Fibroblast of upper back skin (primary cell): ENCODE results near the gene GMDS.
A peak's percentile ranks its signal among the peaks of the same experiment; 100 is the strongest.

Experiments
- DNase-seq: peaks from one replicate; pipeline ENCODE4 v3.0.0-alpha.2; 2013

GMDS gene

GRCh38 chr6:1606780-1607515 is 638.5 kb downstream of the GMDS start:
- DNase-seq: no peak

GRCh38 chr6:1605893-1606779 is 639.3 kb downstream of the GMDS start:
- no peak for DNase-seq

GRCh38 chr6:1605004-1605892 is 640.2 kb downstream of the GMDS start:
- no peak for DNase-seq

- peak; percentile 38 for DNase-seq
These were observed 641.0 kb downstream of the GMDS start for GRCh38 chr6:1604158-1605003.

DNA sequence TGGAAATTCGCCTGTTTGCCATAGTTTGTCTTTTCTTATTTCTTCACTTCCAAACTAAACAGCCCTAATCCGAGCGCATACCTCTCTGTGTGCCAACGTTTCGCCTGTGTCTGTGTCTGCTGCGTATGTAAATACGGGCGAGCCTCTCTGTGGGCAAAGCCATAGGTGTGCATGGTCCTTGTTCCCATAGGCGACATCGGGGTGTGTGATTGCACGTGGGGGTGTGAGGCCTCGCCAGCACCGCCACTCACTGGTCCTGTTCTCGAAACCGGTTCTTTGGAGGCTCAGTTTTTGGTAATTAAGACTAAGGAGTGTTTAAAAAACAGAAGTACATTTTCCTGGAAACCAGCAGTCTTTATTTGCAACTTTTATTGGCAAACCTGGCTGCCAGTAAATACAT is 641.7 kb downstream of the GMDS start:
- no peak for DNase-seq

- no peak for DNase-seq
These were observed 643.2 kb downstream of the GMDS start for GRCh38 chr6:1602049-1602713.

DNA sequence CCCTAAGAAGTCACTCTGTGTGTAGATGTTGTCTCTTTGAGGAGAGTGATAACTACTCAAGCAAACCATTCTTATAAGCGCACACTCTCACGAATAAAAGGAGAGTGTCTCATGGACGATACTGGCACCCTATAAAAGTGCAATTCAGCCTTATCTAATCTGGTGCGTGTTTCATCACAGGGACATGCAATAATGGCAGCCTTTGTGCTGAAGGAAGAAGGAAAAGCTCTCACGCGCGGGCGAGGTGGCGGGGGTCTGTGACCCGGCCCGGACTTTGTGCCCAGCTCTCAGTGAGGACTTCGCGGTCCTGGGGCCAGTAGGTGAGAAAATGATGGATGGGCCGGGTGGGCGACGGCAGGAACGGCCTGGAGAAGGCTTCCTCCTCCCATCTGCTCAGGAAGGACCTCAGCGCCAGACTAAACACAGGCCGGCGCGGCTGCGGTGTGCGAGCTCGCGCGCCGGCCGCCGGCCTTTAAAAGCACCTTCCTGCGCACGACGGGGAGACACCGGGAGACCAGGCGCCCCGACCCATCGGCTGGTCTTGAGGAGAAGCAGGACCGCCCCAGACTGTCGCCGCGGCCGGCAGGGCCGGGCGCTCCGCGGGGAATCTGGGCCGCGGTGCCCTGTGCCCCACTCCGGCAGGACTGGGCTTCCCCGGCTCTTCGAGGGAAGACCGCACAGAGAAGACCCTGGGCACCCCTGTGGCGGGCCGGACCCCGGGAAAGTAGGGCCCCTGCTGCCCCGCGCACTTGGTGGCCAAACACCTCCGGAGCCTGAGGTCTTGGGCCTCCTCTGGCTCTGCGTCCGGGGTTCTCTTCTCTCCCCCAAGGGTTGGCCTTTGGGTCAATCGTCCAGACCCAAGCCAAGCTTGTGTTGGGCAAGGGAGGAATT is 644.0 kb downstream of the GMDS start:
- DNase-seq: no peak

- DNase-seq: no peak
These were observed 644.6 kb downstream of the GMDS start for GRCh38 chr6:1600764-1601157.

DNA sequence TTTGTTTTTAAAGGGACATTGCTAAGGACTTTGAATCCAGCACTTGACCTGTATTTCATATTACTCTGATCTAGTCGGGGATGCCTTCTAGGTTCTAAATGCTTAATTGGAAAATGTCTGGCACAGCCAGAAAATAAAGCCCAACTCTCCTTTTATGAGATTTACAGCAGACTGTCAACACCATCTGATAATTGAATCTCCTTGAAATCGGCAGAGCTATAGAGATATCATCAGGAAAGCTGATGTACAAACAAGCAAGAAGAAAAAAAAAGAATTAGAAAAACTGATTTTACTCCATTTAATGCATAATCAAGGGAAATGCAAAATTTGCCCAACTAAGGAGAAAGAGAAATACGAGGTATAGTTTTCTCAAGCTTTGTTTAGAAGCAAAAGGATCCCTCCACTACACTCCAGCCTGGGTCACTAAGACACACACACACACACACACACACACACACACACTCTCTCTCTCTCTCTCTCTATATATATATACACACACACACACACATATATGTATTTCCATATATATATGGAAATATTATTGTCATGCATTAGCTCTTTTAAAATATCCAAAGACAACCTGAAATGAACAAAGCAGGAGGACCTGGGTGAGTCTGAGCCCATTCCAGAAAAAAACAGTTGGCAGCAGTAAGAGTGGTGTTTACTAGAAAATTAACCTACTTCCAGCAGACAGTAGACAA is 645.2 kb downstream of the GMDS start:
- no peak for DNase-seq

DNA sequence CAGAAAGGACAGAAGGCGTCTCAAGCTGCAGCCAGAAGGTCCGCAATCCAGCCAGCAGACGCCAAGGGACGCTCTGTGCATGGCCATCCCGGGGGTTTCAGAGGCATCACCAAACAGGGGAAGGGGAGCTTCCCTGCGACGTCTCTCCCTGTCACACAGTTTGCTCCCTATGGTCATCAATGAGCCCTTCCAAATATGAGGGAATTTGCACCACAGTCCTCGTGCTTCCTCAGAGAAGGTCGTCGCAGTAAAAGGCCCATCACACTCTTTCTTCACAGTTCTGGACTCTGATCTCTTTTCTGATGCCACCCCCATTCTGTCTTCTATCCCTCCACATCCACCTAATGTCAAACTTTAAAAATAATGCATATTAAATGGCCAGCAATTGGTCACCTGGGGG is 645.9 kb downstream of the GMDS start:
- no peak for DNase-seq

DNA sequence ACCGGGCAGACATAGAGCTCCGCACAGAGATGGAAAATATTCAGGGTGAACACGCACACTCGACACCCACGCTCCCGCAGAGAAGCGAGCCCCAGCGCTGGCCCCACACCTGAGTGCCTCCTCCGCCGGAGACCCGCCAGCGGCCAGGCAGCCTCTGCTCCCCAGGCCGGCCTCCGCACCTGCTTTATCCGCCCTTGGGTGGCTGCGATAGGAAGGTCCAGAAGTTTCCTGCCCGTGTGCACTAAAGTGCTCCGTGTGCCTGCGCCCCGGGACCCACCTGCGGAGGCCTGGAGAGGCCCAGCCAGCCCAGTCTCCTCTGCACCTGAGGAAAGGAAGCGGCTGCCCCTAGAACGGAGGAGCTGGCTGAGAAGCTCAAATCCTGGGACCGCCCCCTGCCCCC is 646.5 kb downstream of the GMDS start:
- DNase-seq: no peak

DNA sequence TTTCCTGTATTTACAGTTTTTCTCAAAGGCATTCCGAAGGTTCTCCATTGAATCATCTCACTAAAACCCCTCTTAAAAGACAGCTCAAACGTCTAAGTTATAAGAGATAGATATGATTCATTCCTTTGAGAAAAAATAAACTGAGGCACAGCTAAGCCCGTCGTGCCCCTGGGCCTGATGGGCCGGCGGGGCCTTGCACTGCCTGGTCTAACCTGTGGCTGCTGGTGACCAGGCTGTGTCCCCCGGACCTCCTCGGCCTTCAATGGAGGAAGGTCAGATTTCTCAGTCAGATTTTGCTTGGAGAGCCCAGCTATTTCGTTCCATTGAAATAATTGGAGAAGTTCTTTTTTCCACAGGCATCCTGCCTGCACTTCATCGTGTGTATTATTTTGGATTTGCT is 647.0 kb downstream of the GMDS start:
- no peak for DNase-seq

DNA sequence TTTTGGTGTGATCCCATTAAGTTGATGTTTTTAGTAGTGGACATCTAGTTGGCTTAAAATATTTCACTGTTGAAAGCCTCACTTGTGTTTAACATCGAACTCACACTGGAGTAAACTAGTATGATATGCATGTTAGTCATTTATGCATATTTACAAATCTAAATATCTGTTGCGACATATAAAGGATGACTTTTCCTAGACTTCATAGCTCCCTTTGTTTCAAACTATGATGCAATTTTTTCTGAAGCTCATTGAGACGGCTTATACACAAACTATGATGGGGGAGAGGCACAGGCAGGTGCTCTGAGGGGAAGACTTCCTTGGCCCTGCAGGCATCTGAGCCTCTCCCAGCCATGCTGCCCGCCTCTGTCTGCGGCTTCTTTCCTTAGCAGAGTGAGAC is 647.5 kb downstream of the GMDS start:
- DNase-seq: peak; percentile 34

DNA sequence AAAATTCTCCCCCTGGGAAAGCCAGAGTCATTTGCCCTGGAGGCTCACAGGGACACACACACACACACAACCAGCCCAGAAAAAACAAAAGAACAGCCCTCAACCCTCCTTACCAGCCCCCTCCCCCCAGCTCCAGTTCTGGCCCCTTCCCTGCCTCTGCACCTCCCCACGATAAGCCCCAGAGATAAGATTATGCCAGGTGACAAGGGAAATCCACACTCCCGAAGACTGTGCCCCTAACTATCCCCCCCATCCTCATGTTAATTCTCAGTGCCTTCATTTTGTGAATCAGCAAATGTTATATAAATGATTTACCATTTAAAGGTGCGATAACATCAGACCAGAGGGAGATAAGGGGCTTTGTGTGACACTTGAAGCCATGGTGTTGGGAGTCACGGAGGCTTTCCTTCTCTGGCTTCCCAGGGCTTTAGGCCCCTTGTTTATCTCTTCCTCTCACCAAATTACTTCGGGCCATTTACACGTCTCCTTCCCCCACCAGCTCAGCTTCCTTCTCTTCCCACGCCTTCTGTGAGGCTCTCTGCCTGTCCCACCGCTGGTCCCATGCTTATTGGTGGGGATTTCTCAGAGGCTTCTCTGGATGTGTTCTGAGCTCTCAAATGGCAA is 648.2 kb downstream of the GMDS start:
- no peak for DNase-seq

- peak; percentile 43 for DNase-seq
These were observed 649.1 kb downstream of the GMDS start for GRCh38 chr6:1596088-1596852.

- no peak for DNase-seq
These were observed 649.9 kb downstream of the GMDS start for GRCh38 chr6:1595271-1596087.

DNA sequence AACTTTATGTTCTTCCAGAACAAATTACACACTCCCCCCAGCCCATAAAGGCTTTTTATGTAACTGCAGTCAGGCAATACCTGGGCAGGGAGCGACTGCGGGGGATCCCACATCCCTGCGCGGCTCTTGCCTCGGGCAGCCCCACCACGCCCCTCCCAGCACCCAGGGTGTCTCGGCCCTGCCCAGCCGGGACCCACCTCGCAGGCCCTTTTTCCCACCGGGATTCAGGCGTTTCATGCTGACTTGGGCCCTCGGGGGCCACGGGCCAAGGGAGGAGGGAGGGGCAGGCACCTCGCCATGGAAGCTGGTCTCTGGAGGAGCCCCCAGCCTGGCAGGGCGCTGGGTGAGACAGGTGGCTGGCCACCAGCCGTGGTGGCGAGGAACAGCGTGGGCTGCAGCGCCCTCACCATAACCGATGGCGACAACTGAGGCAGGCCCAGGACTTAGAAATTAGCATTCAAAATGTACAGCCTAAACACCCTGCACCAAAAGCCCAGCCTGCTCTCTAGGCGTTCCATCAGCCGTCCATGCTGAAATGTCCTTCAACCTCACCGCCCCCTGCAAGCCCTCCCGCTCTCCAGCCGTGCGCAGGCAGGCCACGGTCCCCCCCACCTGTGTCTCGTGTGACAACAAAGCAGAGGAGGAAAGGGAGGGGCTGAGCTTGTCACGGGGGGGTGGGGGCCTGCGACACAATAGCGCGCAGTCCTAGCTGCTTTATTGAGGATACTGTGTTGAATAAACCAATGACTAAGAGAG is 650.8 kb downstream of the GMDS start:
- no peak for DNase-seq
